Measurements from ENCODE around the gene CHRNA9. TPM values are rescaled to one million over a fixed set of nuclear protein-coding genes. Genes with fewer than 3 reads are reported as not detected.

The CHRNA9 gene
- polyA plus RNA-seq, 2 of the 4 experiments (the other 2 are of a cell fraction) = 1.3 to 1.6 TPM

DNA sequence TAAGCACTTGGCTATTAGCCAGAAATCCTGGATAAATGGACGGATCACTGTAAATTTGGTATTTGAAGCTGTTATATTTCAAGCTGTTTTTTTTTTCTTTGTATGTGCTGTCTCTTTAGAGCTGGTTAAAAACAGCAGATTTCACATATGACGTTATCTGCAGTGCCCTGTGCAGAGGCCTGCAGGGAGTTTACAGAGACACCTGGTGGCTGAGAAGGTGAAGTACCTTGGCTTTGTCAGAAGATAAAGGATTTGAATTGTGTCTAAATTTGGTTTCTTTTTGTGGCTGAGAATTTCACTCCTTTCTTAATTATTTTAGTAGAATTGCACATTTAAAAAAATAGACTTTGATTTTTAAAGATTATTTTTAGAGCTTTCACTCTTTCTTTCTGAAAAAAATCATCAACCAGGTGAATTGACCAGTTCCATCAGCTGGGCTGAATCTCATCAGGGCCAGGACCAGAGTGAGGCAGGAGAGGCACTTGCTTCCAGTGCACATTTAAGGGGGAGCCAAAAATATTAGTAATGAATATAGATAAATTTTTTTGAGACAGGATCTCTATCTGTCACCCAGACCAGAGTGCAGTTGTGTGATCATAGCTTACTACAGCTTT is 9.6 kb upstream of the CHRNA9 start:
- Histone ChIP-seq H3K9me3 (no peaks in the 10 kb centered on the region), H3K4me2 (no peak overlapping the region), H3K4me1 (peaks cover 42% of the 10 kb centered on the region), H3K27ac (peak overlapping the region; percentile 4 to 75; a peak in 4 of 6 replicates), H3K4me3 (no peak overlapping the region)
- FAIRE-seq (no peak), DNase-seq (ENCODE audit: low read depth in 1 of 2, low spot score in 1 of 2) (peak; percentile 59 to 73), ATAC-seq (peak; percentile 85 to 90)
- WGBS (ENCODE audit: missing lambda C conversion rate) = 2% methylated on average over 2 of the region's 2 CpGs
- ChIA-PET POLR2A (interaction anchor here (1.4 to 1.5 kb wide), 2 partner anchors 9 to 269 kb away, joined by 6 to 13 read pairs; partner anchors contain the start of gene N4BP2), CTCF (interaction anchor here (0.6 to 5.0 kb wide), 40 partner anchors 8 to 1096 kb away, joined by 3 to 45 read pairs (median 3); partner anchors contain the start of gene CHRNA9)
- TF ChIP-seq, protein P1, sequence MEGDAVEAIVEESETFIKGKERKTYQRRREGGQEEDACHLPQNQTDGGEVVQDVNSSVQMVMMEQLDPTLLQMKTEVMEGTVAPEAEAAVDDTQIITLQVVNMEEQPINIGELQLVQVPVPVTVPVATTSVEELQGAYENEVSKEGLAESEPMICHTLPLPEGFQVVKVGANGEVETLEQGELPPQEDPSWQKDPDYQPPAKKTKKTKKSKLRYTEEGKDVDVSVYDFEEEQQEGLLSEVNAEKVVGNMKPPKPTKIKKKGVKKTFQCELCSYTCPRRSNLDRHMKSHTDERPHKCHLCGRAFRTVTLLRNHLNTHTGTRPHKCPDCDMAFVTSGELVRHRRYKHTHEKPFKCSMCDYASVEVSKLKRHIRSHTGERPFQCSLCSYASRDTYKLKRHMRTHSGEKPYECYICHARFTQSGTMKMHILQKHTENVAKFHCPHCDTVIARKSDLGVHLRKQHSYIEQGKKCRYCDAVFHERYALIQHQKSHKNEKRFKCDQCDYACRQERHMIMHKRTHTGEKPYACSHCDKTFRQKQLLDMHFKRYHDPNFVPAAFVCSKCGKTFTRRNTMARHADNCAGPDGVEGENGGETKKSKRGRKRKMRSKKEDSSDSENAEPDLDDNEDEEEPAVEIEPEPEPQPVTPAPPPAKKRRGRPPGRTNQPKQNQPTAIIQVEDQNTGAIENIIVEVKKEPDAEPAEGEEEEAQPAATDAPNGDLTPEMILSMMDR (IDR thresholded peaks at IDR 0.05) = peak; percentile 68
- TF ChIP-seq RAD21 (conservative IDR thresholded peaks at IDR 0.05 in 1 of 2, IDR thresholded peaks at IDR 0.05 in 1 of 2) (peak; percentile 74 to 77), SMC3 (IDR thresholded peaks at IDR 0.05) (peak; percentile 71), MAFK (IDR thresholded peaks at IDR 0.05; ENCODE audit: partially characterized antibody) (no peak)

DNA sequence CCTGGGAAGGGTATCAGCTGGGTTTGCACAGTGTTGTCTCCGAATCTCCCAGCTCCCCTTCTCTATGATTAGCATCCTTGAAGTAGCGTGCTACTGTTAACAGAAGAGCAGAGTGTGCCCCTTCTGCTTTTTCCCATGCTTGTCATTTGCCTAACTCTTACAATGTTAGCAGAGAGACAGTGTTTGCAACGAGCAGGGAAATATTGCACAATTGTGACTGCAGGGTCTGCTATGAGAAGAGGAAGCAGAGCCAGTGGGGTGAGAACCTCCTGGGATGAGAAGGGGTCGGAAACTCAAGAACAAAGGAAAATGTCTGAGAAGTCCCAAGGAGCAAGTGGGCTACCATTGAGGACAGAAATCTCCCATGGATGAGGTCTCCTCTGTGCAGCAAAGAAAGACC is 7.8 kb upstream of the CHRNA9 start:
- peak overlapping the region; percentile 40 to 75; a peak in 4 of 6 replicates for H3K27ac ChIP-seq
- CTCF ChIA-PET = interaction anchor here (1.2 to 5.0 kb wide), 5 partner anchors 10 to 271 kb away, joined by 3 to 45 read pairs (median 17); partner anchors contain the start of genes CHRNA9 and N4BP2
- peaks cover 37% of the 10 kb centered on the region for H3K4me1 ChIP-seq
- ATAC-seq (no peak), FAIRE-seq (no peak), DNase-seq (ENCODE audit: low read depth in 1 of 2, low spot score in 1 of 2) (no peak)
- TF ChIP-seq CEBPB (IDR thresholded peaks at IDR 0.05) (peak in 1 of 2 experiments; percentile 9; a peak in 2 of 4 replicates), EP300 (IDR thresholded peaks at IDR 0.05) (no peak)
- TF ChIP-seq, protein P2, sequence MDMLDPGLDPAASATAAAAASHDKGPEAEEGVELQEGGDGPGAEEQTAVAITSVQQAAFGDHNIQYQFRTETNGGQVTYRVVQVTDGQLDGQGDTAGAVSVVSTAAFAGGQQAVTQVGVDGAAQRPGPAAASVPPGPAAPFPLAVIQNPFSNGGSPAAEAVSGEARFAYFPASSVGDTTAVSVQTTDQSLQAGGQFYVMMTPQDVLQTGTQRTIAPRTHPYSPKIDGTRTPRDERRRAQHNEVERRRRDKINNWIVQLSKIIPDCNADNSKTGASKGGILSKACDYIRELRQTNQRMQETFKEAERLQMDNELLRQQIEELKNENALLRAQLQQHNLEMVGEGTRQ (IDR thresholded peaks at IDR 0.05) = no peak
- POLR2A ChIA-PET = no interaction called here
- no peaks in the 10 kb centered on the region for H3K9me3 ChIP-seq
- no peak overlapping the region for H3K4me2 ChIP-seq
- no peak overlapping the region for H3K4me3 ChIP-seq
- 68% methylated on average over 4 of the region's 4 CpGs for WGBS (ENCODE audit: missing lambda C conversion rate)

DNA sequence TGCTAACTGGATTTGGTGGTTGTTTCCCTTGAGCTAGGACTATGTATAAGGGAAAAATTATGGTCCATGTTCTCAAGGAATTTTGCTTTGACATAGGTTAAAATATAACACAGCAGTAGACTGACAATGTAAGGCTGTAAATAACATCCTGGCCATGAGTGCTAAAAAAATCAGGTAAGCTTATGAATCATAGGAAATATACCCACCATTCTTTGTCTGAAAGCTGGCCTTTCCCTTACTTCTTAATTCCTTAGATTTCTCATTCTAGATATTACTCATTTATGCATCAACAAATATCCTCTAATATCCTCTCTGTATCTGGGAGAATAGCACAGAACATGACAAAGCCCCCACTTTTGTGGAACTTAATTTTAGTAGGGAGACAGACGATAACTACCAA is 6.8 kb upstream of the CHRNA9 start:
- DNase-seq (ENCODE audit: low read depth in 1 of 2, low spot score in 1 of 2) = no peak
- ChIA-PET CTCF (interaction anchor here (1.5 to 5.0 kb wide), 3 partner anchors 9 to 272 kb away, joined by 3 to 45 read pairs (median 38); partner anchors contain the start of genes CHRNA9 and N4BP2), POLR2A (no interaction called here)
- TF ChIP-seq, protein P3, sequence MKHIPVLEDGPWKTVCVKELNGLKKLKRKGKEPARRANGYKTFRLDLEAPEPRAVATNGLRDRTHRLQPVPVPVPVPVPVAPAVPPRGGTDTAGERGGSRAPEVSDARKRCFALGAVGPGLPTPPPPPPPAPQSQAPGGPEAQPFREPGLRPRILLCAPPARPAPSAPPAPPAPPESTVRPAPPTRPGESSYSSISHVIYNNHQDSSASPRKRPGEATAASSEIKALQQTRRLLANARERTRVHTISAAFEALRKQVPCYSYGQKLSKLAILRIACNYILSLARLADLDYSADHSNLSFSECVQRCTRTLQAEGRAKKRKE (CRISPR knock-in tag; IDR thresholded peaks at IDR 0.05; ENCODE audit: low read depth) = no peak
- TF ChIP-seq EP300 (IDR thresholded peaks at IDR 0.05) (no peak), HOXB5 (CRISPR knock-in tag; IDR thresholded peaks at IDR 0.05) (no peak), RNF2 (IDR thresholded peaks at IDR 0.05; ENCODE audit: borderline replicate concordance, low read depth) (no peak), SMC3 (IDR thresholded peaks at IDR 0.05) (no peak), NPAS2 (CRISPR knock-in tag; IDR thresholded peaks at IDR 0.05; ENCODE audit: borderline replicate concordance) (no peak), CBX8 (IDR thresholded peaks at IDR 0.05) (no peak), NR3C1 (IDR thresholded peaks at IDR 0.05) (no peak), POLR2A (IDR thresholded peaks at IDR 0.05; ENCODE audit: low read length) (no peak), JUN (IDR thresholded peaks at IDR 0.05) (no peak), FOXS1 (CRISPR knock-in tag; IDR thresholded peaks at IDR 0.05) (no peak), HOXB13 (CRISPR knock-in tag; IDR thresholded peaks at IDR 0.05; ENCODE audit: low read depth) (no peak)
- TF ChIP-seq, protein P4, sequence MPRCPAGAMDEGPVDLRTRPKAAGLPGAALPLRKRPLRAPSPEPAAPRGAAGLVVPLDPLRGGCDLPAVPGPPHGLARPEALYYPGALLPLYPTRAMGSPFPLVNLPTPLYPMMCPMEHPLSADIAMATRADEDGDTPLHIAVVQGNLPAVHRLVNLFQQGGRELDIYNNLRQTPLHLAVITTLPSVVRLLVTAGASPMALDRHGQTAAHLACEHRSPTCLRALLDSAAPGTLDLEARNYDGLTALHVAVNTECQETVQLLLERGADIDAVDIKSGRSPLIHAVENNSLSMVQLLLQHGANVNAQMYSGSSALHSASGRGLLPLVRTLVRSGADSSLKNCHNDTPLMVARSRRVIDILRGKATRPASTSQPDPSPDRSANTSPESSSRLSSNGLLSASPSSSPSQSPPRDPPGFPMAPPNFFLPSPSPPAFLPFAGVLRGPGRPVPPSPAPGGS (IDR thresholded peaks at IDR 0.05) = no peak
- TF ChIP-seq, protein P5, sequence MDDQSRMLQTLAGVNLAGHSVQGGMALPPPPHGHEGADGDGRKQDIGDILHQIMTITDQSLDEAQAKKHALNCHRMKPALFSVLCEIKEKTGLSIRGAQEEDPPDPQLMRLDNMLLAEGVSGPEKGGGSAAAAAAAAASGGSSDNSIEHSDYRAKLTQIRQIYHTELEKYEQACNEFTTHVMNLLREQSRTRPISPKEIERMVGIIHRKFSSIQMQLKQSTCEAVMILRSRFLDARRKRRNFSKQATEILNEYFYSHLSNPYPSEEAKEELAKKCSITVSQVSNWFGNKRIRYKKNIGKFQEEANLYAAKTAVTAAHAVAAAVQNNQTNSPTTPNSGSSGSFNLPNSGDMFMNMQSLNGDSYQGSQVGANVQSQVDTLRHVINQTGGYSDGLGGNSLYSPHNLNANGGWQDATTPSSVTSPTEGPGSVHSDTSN (IDR thresholded peaks at IDR 0.05) = no peak
- TF ChIP-seq, protein P6, sequence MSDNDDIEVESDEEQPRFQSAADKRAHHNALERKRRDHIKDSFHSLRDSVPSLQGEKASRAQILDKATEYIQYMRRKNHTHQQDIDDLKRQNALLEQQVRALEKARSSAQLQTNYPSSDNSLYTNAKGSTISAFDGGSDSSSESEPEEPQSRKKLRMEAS (IDR thresholded peaks at IDR 0.05) = no peak
- TF ChIP-seq, protein P7, sequence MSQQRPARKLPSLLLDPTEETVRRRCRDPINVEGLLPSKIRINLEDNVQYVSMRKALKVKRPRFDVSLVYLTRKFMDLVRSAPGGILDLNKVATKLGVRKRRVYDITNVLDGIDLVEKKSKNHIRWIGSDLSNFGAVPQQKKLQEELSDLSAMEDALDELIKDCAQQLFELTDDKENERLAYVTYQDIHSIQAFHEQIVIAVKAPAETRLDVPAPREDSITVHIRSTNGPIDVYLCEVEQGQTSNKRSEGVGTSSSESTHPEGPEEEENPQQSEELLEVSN (IDR thresholded peaks at IDR 0.05; ENCODE audit: borderline replicate concordance, low read depth) = no peak
- ATAC-seq = no peak
- no peaks in the 10 kb centered on the region for H3K9me3 ChIP-seq
- no peak for FAIRE-seq
- peak overlapping the region in 1 of 2 experiments; percentile 75; a peak in 3 of 6 replicates for H3K27ac ChIP-seq
- peaks cover 40% of the 10 kb centered on the region for H3K4me1 ChIP-seq
- 0 out of 3 replicates have a peak overlapping the region, but pooled peaks have one; percentile 12 for H3K4me2 ChIP-seq
- no peak overlapping the region for H3K4me3 ChIP-seq
- 63% methylated on average over 1 of the region's 1 CpG for WGBS (ENCODE audit: missing lambda C conversion rate)
